Parathyroid adenoma (tissue), 2 donors: ENCODE measurements around the gene RRP36.

Experiments used
- H2AFZ ChIP-seq: fragments of 300-600 bp; sonication (generic); one replicate; pipeline ENCODE4 v1.7.0; 2017; ENCODE audit warnings: antibody characterized with exemption, mild to moderate bottlenecking
- H3K27ac ChIP-seq: fragments of 300-600 bp; sonication (generic); one replicate; pipeline ENCODE4 v1.7.0; 2017
- H3K27me3 ChIP-seq: fragments of 300-600 bp; sonication (generic); one replicate; pipeline ENCODE4 v1.7.0; 2017; ENCODE audit warnings: low read length; ENCODE audit not compliant: control insufficient read depth, insufficient read depth
- H3K36me3 ChIP-seq: fragments of 300-600 bp; sonication (generic); one replicate; pipeline ENCODE4 v1.7.0; 2017; ENCODE audit warnings: low read length; ENCODE audit not compliant: control insufficient read depth, insufficient read depth
- H3K4me1 ChIP-seq: fragments of 300-600 bp; sonication (generic); one replicate; pipeline ENCODE4 v1.7.0; 2017; ENCODE audit warnings: control low read depth
- H3K4me2 ChIP-seq: fragments of 300-600 bp; sonication (generic); one replicate; pipeline ENCODE4 v1.7.0; 2017; ENCODE audit warnings: low read length
- H3K4me3 ChIP-seq: fragments of 300-600 bp; sonication (generic); one replicate; pipeline ENCODE4 v1.7.0; 2017; ENCODE audit warnings: low read depth, low read length
- H3K79me2 ChIP-seq: fragments of 300-600 bp; sonication (generic); one replicate; pipeline ENCODE4 v1.7.0; 2017; ENCODE audit warnings: control low read depth
- H3K9ac ChIP-seq: fragments of 300-600 bp; sonication (generic); one replicate; pipeline ENCODE4 v1.7.0; 2017; ENCODE audit warnings: mild to moderate bottlenecking
- H3K9me3 ChIP-seq: fragments of 300-600 bp; sonication (generic); one replicate; pipeline ENCODE4 v1.7.0; 2017; ENCODE audit warnings: low read length; ENCODE audit not compliant: control insufficient read depth
- CTCF ChIP-seq: fragments of 300-600 bp; sonication (generic); IDR thresholded peaks from one replicate; pipeline ENCODE4 v1.7.0; 2017; ENCODE audit warnings: antibody characterized with exemption, mild to moderate bottlenecking
- donor health status: primary hyperparathyroidism.

Gene RRP36

GRCh38 chr6:43005844-43006243 is 15.6 kb upstream of the RRP36 start:
- no peak overlapping the region for H3K27ac ChIP-seq
- H3K9me3 ChIP-seq = no peaks in the 10 kb centered on the region
- H3K4me3 ChIP-seq = no peak overlapping the region
- no peak overlapping the region for H3K9ac ChIP-seq
- TF ChIP-seq CTCF = no peak
- H3K79me2 ChIP-seq = peaks cover 2% of the 10 kb centered on the region
- H2AFZ ChIP-seq = no peak overlapping the region
- no peaks in the 10 kb centered on the region for H3K4me1 ChIP-seq
- no peaks in the 10 kb centered on the region for H3K36me3 ChIP-seq
- no peaks in the 10 kb centered on the region for H3K27me3 ChIP-seq
- no peak overlapping the region for H3K4me2 ChIP-seq

- no peak for TF ChIP-seq CTCF
- no peak overlapping the region for H3K9ac ChIP-seq
- H3K27me3 ChIP-seq = no peaks in the 10 kb centered on the region
- H3K79me2 ChIP-seq = peaks cover 2% of the 10 kb centered on the region
- no peak overlapping the region for H3K27ac ChIP-seq
- no peak overlapping the region for H3K4me3 ChIP-seq
- no peaks in the 10 kb centered on the region for H3K4me1 ChIP-seq
- H3K4me2 ChIP-seq = no peak overlapping the region
- no peak overlapping the region for H2AFZ ChIP-seq
- H3K9me3 ChIP-seq = no peaks in the 10 kb centered on the region
- H3K36me3 ChIP-seq = no peaks in the 10 kb centered on the region
Observed at GRCh38 chr6:43006251-43006650, 15.2 kb upstream of the RRP36 start.

GRCh38 chr6:43007126-43007525 is 14.3 kb upstream of the RRP36 start:
- Histone ChIP-seq H3K79me2 (no peaks in the 10 kb centered on the region), H3K9ac (no peak overlapping the region), H3K4me3 (no peak overlapping the region), H3K4me2 (no peak overlapping the region), H3K9me3 (no peaks in the 10 kb centered on the region), H3K27ac (no peak overlapping the region), H3K4me1 (no peaks in the 10 kb centered on the region), H2AFZ (no peak overlapping the region), H3K27me3 (no peaks in the 10 kb centered on the region), H3K36me3 (no peaks in the 10 kb centered on the region)
- no peak for TF ChIP-seq CTCF

GRCh38 chr6:43009124-43009523 is 12.3 kb upstream of the RRP36 start:
- no peak overlapping the region for H3K4me2 ChIP-seq
- no peak overlapping the region for H2AFZ ChIP-seq
- peak; percentile 53 for TF ChIP-seq CTCF
- H3K27ac ChIP-seq = no peak overlapping the region
- H3K4me3 ChIP-seq = no peak overlapping the region
- H3K9me3 ChIP-seq = no peaks in the 10 kb centered on the region
- H3K79me2 ChIP-seq = peaks cover 1% of the 10 kb centered on the region
- no peaks in the 10 kb centered on the region for H3K4me1 ChIP-seq
- no peaks in the 10 kb centered on the region for H3K27me3 ChIP-seq
- no peaks in the 10 kb centered on the region for H3K36me3 ChIP-seq
- H3K9ac ChIP-seq = no peak overlapping the region

- Histone ChIP-seq H3K4me3 (no peak overlapping the region), H3K4me2 (no peak overlapping the region), H3K79me2 (peaks cover 22% of the 10 kb centered on the region), H3K36me3 (no peaks in the 10 kb centered on the region), H3K9ac (no peak overlapping the region), H2AFZ (no peak overlapping the region), H3K4me1 (peaks cover 10% of the 10 kb centered on the region), H3K27ac (no peak overlapping the region), H3K27me3 (no peaks in the 10 kb centered on the region), H3K9me3 (no peaks in the 10 kb centered on the region)
- no peak for TF ChIP-seq CTCF
Observed at GRCh38 chr6:43011207-43011606, 10.2 kb upstream of the RRP36 start.
